WERI-Rb-1 (cell line): ENCODE data around the gene ARHGEF38.

Experiments
- DNase-seq: peaks from one replicate; pipeline ENCODE4 v3.0.0-alpha.2; 2020
- H3K27ac ChIP-seq: fragments of 250-450 bp; sonication (Bioruptor Pico); 2 replicates; pipeline ENCODE4 v1.5.1; 2020; ENCODE audit warnings: mild to moderate bottlenecking, moderate library complexity
- H3K27me3 ChIP-seq: fragments of 250-450 bp; sonication (Bioruptor Pico); 2 replicates; pipeline ENCODE4 v1.5.1; 2021; ENCODE audit warnings: mild to moderate bottlenecking, low read depth, moderate library complexity; ENCODE audit not compliant: insufficient read depth, severe bottlenecking
- H3K36me3 ChIP-seq: fragments of 250-450 bp; sonication (Bioruptor Pico); 2 replicates; pipeline ENCODE4 v1.5.1; 2020; ENCODE audit warnings: mild to moderate bottlenecking, moderate library complexity
- H3K4me3 ChIP-seq: 2 replicates; pipeline ENCODE4 v1.5.1; 2011; ENCODE audit warnings: low read depth, mild to moderate bottlenecking, control low read depth, low read length
- H3K9me3 ChIP-seq: fragments of 250-450 bp; sonication (Bioruptor Pico); 2 replicates; pipeline ENCODE4 v1.5.1; 2021; ENCODE audit warnings: mild to moderate bottlenecking, moderate library complexity; ENCODE audit not compliant: severe bottlenecking
- CTCF ChIP-seq: IDR thresholded peaks from 2 replicates; pipeline ENCODE4 v1.5.1; 2011; ENCODE audit warnings: low read depth, mild to moderate bottlenecking, control low read depth, inconsistent platforms, low read length

The ARHGEF38 gene

GRCh38 chr4:105548483-105548882 lies 3.9 kb upstream of the ARHGEF38 start:
- no peak overlapping the region for H3K27ac ChIP-seq
- H3K36me3 ChIP-seq = no peaks in the 10 kb centered on the region
- H3K9me3 ChIP-seq = no peaks in the 10 kb centered on the region
- no peaks in the 10 kb centered on the region for H3K27me3 ChIP-seq
- DNase-seq = no peak
- H3K4me3 ChIP-seq = no peak overlapping the region
- TF ChIP-seq CTCF = no peak

GRCh38 chr4:105550641-105551040 lies 1.8 kb upstream of the ARHGEF38 start:
- H3K27ac ChIP-seq = no peak overlapping the region
- TF ChIP-seq CTCF = no peak
- H3K27me3 ChIP-seq = no peaks in the 10 kb centered on the region
- H3K4me3 ChIP-seq = no peak overlapping the region
- DNase-seq = no peak
- H3K9me3 ChIP-seq = no peaks in the 10 kb centered on the region
- H3K36me3 ChIP-seq = no peaks in the 10 kb centered on the region

GRCh38 chr4:105555409-105555808 lies 3.0 kb downstream of the ARHGEF38 start:
- TF ChIP-seq CTCF = no peak
- DNase-seq = no peak
- Histone ChIP-seq H3K9me3 (no peaks in the 10 kb centered on the region), H3K4me3 (no peak overlapping the region), H3K36me3 (no peaks in the 10 kb centered on the region), H3K27ac (no peak overlapping the region), H3K27me3 (no peaks in the 10 kb centered on the region)

GRCh38 chr4:105556206-105556605 lies 3.8 kb downstream of the ARHGEF38 start:
- no peak for DNase-seq
- H3K36me3 ChIP-seq = no peaks in the 10 kb centered on the region
- H3K4me3 ChIP-seq = no peak overlapping the region
- H3K9me3 ChIP-seq = no peaks in the 10 kb centered on the region
- no peak overlapping the region for H3K27ac ChIP-seq
- no peak for TF ChIP-seq CTCF
- no peaks in the 10 kb centered on the region for H3K27me3 ChIP-seq

GRCh38 chr4:105558277-105558676 lies 5.9 kb downstream of the ARHGEF38 start:
- no peak for DNase-seq
- no peak for TF ChIP-seq CTCF
- Histone ChIP-seq H3K27me3 (no peaks in the 10 kb centered on the region), H3K36me3 (no peaks in the 10 kb centered on the region), H3K9me3 (no peaks in the 10 kb centered on the region), H3K4me3 (no peak overlapping the region), H3K27ac (no peak overlapping the region)

- H3K4me3 ChIP-seq = no peak overlapping the region
- no peaks in the 10 kb centered on the region for H3K36me3 ChIP-seq
- no peak for TF ChIP-seq CTCF
- no peaks in the 10 kb centered on the region for H3K9me3 ChIP-seq
- no peak overlapping the region for H3K27ac ChIP-seq
- H3K27me3 ChIP-seq = no peaks in the 10 kb centered on the region
- DNase-seq = no peak
These were observed 8.0 kb downstream of the ARHGEF38 start for GRCh38 chr4:105560421-105560848.
